Neural progenitor cell (in vitro differentiated cells): ENCODE measurements around the gene DLX1. TPM values are rescaled to one million over a fixed set of nuclear protein-coding genes. Genes with fewer than 3 reads are reported as not detected.
A peak's percentile ranks its signal among the peaks of the same experiment; 100 is the strongest.

Experiments used
- DNase-seq: peaks from one replicate; pipeline ENCODE4 v3.0.0-alpha.2; 2016; ENCODE audit warnings: low spot score
- H2AFZ ChIP-seq: fragments of 200-600 bp; sonication (generic); replicated peaks from 2 replicates; pipeline ENCODE4 v1.6.1; 2016; ENCODE audit warnings: antibody characterized with exemption
- H3F3A ChIP-seq: fragments of 200-600 bp; sonication (generic); 2 replicates; pipeline ENCODE4 v1.6.1; 2016; ENCODE audit warnings: antibody characterized with exemption, low read depth
- H3K27ac ChIP-seq: fragments of 200-600 bp; sonication (generic); 2 replicates; pipeline ENCODE4 v1.5.1; 2016; ENCODE audit warnings: mild to moderate bottlenecking
- H3K27me3 ChIP-seq: fragments of 200-600 bp; sonication (generic); 2 replicates; pipeline ENCODE4 v1.6.1; 2016; ENCODE audit warnings: mild to moderate bottlenecking, moderate library complexity
- H3K36me3 ChIP-seq: fragments of 200-600 bp; sonication (generic); 2 replicates; pipeline ENCODE4 v1.5.1; 2016
- H3K4me1 ChIP-seq: fragments of 200-600 bp; sonication (generic); 2 replicates; pipeline ENCODE4 v1.6.1; 2016; ENCODE audit warnings: mixed run types
- H3K4me2 ChIP-seq: fragments of 200-600 bp; sonication (generic); 2 replicates; pipeline ENCODE4 v1.6.1; 2016
- H3K4me3 ChIP-seq: fragments of 200-600 bp; sonication (generic); 2 replicates; pipeline ENCODE4 v1.5.1; 2016
- H3K79me2 ChIP-seq: fragments of 200-600 bp; sonication (generic); 2 replicates; pipeline ENCODE4 v1.6.1; 2016; ENCODE audit warnings: low read depth
- H3K9ac ChIP-seq: fragments of 200-600 bp; sonication (generic); 2 replicates; pipeline ENCODE4 v1.6.1; 2016
- H3K9me3 ChIP-seq: fragments of 200-600 bp; sonication (generic); 2 replicates; pipeline ENCODE4 v1.5.1; 2016; ENCODE audit warnings: low read depth
- H4K20me1 ChIP-seq: fragments of 200-600 bp; sonication (generic); 2 replicates; pipeline ENCODE4 v1.6.1; 2016; ENCODE audit warnings: low read depth
- H3K27ac Mint-ChIP-seq: 3 replicates; pipeline ENCODE4 v1.8.0; 2021; ENCODE audit warnings: mixed read lengths
- H3K27me3 Mint-ChIP-seq: 2 replicates; pipeline ENCODE4 v1.8.0; 2022; ENCODE audit warnings: low read depth, mild to moderate bottlenecking, inconsistent platforms, moderate library complexity, mixed read lengths; ENCODE audit not compliant: insufficient read depth
- H3K36me3 Mint-ChIP-seq: 3 replicates; pipeline ENCODE4 v1.8.0; 2021; ENCODE audit warnings: mixed read lengths
- H3K4me1 Mint-ChIP-seq: 3 replicates; pipeline ENCODE4 v1.8.0; 2021; ENCODE audit warnings: mixed read lengths
- H3K4me3 Mint-ChIP-seq: 3 replicates; pipeline ENCODE4 v1.8.0; 2021; ENCODE audit warnings: mild to moderate bottlenecking, moderate library complexity, mixed read lengths
- H3K9me3 Mint-ChIP-seq: 3 replicates; pipeline ENCODE4 v1.8.0; 2020; ENCODE audit warnings: mixed read lengths
- EZH2 ChIP-seq: fragments of 200-600 bp; sonication (generic); IDR thresholded peaks from 2 replicates; pipeline ENCODE4 v1.6.1; 2017; ENCODE audit warnings: antibody characterized with exemption, mild to moderate bottlenecking, moderate library complexity
- EZH2phosphoT487 ChIP-seq: fragments of 200-600 bp; sonication (generic); IDR thresholded peaks from 2 replicates; pipeline ENCODE4 v1.6.1; 2017; ENCODE audit warnings: antibody characterized with exemption
- total RNA-seq: library from RNA; depleted of rRNA; stranded (reverse); fragments of >200 nt; gene quantifications from 2 replicates; pipeline ENCODE4 v1.2.3, GENCODE V29; 2015; ENCODE audit warnings: low replicate concordance
- TF ChIP-seq, protein P1 (sequence below): fragments of 200-600 bp; sonication (generic); IDR thresholded peaks from 2 replicates; pipeline ENCODE4 v1.5.1; 2017; ENCODE audit warnings: antibody characterized with exemption, mild to moderate bottlenecking

The DLX1 gene
- total RNA-seq, 1 donor from 2014 or later = not detected

DNA sequence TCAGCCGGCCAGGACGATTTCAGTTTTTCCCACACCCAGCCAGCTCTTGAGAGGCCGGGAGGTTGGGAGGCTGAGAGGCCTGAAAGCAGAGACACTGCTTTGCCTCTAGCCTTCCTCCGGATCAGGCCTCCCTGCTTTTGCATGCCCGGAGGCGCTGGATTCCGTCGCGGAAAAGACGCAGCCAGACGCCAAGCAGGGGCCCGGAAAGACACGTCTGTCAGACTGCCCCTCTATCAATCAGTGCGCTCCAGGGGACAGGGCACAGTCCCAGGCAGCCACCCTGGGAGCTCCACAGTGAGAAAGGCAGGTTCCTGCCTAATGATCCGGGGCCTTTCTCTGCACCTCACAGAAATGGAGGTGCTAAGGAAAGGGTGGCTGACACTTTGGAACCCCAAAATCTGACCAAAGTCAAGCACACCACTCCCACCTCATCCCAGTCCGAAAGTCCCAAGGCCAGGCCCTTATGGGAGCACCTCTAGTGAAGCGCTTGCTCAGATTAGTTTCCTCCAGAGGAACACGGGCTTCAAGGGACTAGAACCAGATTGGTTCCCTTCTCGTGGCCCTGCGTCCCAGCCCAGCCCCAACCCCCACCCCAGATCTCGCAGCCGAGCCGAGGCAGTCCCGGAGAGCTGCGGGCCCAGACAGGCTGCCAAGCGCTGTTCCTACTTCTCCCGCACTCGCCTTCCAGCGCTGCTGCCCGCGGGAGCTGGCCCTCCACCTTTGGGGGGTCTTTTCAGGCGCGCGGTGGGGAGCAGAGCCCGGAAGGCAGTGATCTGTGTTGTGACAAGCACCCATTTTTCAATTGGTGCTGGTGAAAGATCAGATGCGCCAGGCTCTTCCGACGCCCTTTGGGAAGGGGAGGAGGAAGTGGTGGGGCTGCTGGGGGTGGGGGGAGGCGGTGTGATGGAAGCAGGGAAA, 5.0 kb downstream of the DLX1 start:
- no peaks in the 10 kb centered on the region for H3K79me2 ChIP-seq
- DNase-seq = peak; percentile 60
- H3K27me3 ChIP-seq = peaks cover 100% of the 10 kb centered on the region
- H2AFZ ChIP-seq = no peak overlapping the region
- peaks cover 42% of the 10 kb centered on the region for H3K4me1 Mint-ChIP-seq
- H3K9me3 ChIP-seq = no peaks in the 10 kb centered on the region
- peaks cover 98% of the 10 kb centered on the region for H4K20me1 ChIP-seq
- H3K4me3 Mint-ChIP-seq = no peak overlapping the region
- no peak overlapping the region for H3K4me3 ChIP-seq
- no peak overlapping the region for H3K27ac Mint-ChIP-seq
- H3F3A ChIP-seq = peaks cover 69% of the 10 kb centered on the region
- H3K27me3 Mint-ChIP-seq = peaks cover 94% of the 10 kb centered on the region
- H3K9ac ChIP-seq = no peak overlapping the region
- H3K4me1 ChIP-seq = peaks cover 39% of the 10 kb centered on the region
- peaks cover 2% of the 10 kb centered on the region for H3K9me3 Mint-ChIP-seq
- no peak overlapping the region for H3K27ac ChIP-seq
- TF ChIP-seq EZH2 (peak; percentile 89), EZH2phosphoT487 (peak; percentile 84)
- TF ChIP-seq, protein P1, sequence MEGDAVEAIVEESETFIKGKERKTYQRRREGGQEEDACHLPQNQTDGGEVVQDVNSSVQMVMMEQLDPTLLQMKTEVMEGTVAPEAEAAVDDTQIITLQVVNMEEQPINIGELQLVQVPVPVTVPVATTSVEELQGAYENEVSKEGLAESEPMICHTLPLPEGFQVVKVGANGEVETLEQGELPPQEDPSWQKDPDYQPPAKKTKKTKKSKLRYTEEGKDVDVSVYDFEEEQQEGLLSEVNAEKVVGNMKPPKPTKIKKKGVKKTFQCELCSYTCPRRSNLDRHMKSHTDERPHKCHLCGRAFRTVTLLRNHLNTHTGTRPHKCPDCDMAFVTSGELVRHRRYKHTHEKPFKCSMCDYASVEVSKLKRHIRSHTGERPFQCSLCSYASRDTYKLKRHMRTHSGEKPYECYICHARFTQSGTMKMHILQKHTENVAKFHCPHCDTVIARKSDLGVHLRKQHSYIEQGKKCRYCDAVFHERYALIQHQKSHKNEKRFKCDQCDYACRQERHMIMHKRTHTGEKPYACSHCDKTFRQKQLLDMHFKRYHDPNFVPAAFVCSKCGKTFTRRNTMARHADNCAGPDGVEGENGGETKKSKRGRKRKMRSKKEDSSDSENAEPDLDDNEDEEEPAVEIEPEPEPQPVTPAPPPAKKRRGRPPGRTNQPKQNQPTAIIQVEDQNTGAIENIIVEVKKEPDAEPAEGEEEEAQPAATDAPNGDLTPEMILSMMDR = no peak
- no peaks in the 10 kb centered on the region for H3K36me3 Mint-ChIP-seq
- H3K36me3 ChIP-seq = no peaks in the 10 kb centered on the region
- no peak overlapping the region for H3K4me2 ChIP-seq

DNA sequence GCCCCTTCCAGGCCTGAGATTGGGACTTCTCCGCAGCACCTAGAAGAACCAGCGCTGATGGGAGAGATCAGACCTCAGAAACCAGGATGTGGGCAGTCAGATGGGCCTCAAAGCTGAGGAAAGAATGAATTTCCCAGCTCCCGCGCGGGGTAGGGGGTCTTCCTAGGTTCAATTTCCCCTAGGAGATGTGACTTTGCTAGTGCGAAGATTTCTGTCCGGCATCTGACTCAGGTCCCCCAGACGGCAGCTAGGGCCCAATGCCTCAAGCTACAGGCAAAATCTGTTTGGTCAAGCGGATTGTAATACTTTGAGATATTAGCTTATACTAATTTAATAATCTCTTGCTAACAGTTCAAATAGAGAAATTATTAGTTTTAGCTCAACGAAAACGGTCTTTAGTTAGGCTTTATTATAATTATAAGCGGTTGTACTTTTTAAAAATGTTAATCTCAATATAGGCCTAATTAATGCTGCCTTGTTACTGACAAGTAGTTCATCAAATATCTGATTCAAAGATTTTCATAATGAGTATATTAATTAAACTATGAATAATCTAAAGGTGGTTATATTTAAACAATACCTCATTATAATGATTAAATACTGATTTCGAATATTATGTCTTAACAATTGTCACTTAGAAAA, 5.8 kb downstream of the DLX1 start:
- H3K9ac ChIP-seq = no peak overlapping the region
- no peaks in the 10 kb centered on the region for H3K9me3 ChIP-seq
- Mint-ChIP-seq H3K27ac (no peak overlapping the region), H3K9me3 (peaks cover 2% of the 10 kb centered on the region), H3K4me1 (peaks cover 44% of the 10 kb centered on the region), H3K36me3 (no peaks in the 10 kb centered on the region), H3K4me3 (no peak overlapping the region), H3K27me3 (peaks cover 95% of the 10 kb centered on the region)
- no peak overlapping the region for H3K27ac ChIP-seq
- DNase-seq = peak; percentile 48
- no peaks in the 10 kb centered on the region for H3K79me2 ChIP-seq
- no peaks in the 10 kb centered on the region for H3K36me3 ChIP-seq
- peaks cover 100% of the 10 kb centered on the region for H3K27me3 ChIP-seq
- H2AFZ ChIP-seq = no peak overlapping the region
- no peak overlapping the region for H3K4me3 ChIP-seq
- H3K4me1 ChIP-seq = peaks cover 34% of the 10 kb centered on the region
- no peak overlapping the region for H3K4me2 ChIP-seq
- TF ChIP-seq, protein P1 = no peak
- TF ChIP-seq EZH2 = peak; percentile 46
- peak; percentile 2 for TF ChIP-seq EZH2phosphoT487
- H4K20me1 ChIP-seq = peaks cover 96% of the 10 kb centered on the region
- H3F3A ChIP-seq = peaks cover 69% of the 10 kb centered on the region

DNA sequence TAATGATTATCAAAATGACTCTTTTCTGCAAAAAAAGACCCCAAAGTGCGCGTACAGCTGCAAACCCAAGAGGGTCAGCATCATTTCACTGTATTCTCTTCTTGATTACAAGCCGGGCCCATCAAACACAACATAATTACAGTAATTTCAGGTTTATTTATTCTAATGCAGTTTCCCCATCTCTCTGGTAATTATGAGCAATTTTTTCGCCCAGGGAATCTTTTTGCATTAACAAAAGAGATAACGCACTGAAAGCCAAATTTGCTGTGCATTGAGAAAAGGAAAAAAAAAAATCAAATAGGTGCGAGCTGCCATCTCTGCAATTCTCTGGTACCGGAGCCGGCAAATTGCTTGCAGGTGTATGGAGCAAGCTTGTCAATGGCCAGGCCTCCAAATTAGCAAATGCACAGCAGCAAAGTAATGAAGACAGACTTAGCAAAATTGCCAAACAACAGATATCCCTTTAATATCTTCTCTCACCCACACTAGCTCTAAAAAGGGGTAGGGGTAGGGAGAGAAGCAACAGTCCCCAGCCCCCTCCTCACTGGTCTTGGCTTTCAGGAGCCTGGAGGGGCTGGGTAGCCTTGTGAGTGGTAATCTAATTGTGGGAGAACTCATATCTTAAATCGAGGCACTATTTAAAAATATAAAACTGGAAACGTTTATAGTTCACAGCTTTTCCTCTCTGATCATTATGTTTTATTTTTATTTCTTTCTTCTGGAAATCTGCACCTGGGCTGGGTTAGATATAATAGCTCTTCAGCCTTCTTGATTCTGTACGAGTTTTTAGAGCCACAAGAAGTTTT, 6.7 kb downstream of the DLX1 start:
- peak; percentile 4 for DNase-seq
- H3K4me3 ChIP-seq = no peak overlapping the region

More for the DNA sequence above, 6.7 kb downstream of the DLX1 start:
- H3K27me3 Mint-ChIP-seq = peaks cover 91% of the 10 kb centered on the region
- Histone ChIP-seq H3K9me3 (no peaks in the 10 kb centered on the region), H4K20me1 (peaks cover 96% of the 10 kb centered on the region), H2AFZ (no peak overlapping the region), H3K36me3 (no peaks in the 10 kb centered on the region), H3K27ac (no peak overlapping the region), H3K9ac (no peak overlapping the region), H3F3A (peaks cover 65% of the 10 kb centered on the region), H3K79me2 (no peaks in the 10 kb centered on the region), H3K4me1 (peaks cover 35% of the 10 kb centered on the region), H3K27me3 (peaks cover 100% of the 10 kb centered on the region), H3K4me2 (no peak overlapping the region)
- no peak overlapping the region for H3K4me3 Mint-ChIP-seq
- TF ChIP-seq EZH2phosphoT487 = peak; percentile 1
- TF ChIP-seq, protein P1 = no peak
- peaks cover 2% of the 10 kb centered on the region for H3K9me3 Mint-ChIP-seq
- H3K4me1 Mint-ChIP-seq = peaks cover 41% of the 10 kb centered on the region
- H3K36me3 Mint-ChIP-seq = no peaks in the 10 kb centered on the region
- H3K27ac Mint-ChIP-seq = no peak overlapping the region
